Muscle layer of colon (tissue), 2 donors: Measurements from ENCODE around the gene MMP25.
"Not testable (repeated sequence)": the region's sequence is repeated elsewhere in the genome, so short reads cannot be mapped to it uniquely, and the experiment has no call there.

Experiments
- H3K27ac ChIP-seq: one replicate; pipeline ENCODE4 v1.7.0; 2013; ENCODE audit warnings: low read depth, mild to moderate bottlenecking, low read length, moderate library complexity
- H3K27me3 ChIP-seq, 2 donors: one replicate each; pipeline ENCODE4 v1.7.0; 2013; ENCODE audit warnings: low read length in 2 of 2, mild to moderate bottlenecking in 2 of 2; ENCODE audit not compliant: insufficient read depth in 2 of 2, control insufficient read depth in 1 of 2
- H3K36me3 ChIP-seq: one replicate; pipeline ENCODE4 v1.7.0; 2013; ENCODE audit warnings: mild to moderate bottlenecking, low read length; ENCODE audit not compliant: insufficient read depth
- H3K4me1 ChIP-seq: one replicate; pipeline ENCODE4 v1.7.0; 2013; ENCODE audit warnings: mild to moderate bottlenecking, low read length; ENCODE audit not compliant: insufficient read depth
- H3K4me3 ChIP-seq, 2 donors: one replicate each; pipeline ENCODE4 v1.7.0; 2013; ENCODE audit warnings: low read length in 2 of 2, low read depth in 1 of 2, mild to moderate bottlenecking in 1 of 2, moderate library complexity in 1 of 2
- H3K9ac ChIP-seq: one replicate; pipeline ENCODE4 v1.7.0; 2013; ENCODE audit warnings: low read length
- H3K9me3 ChIP-seq: one replicate; pipeline ENCODE4 v1.7.0; 2013; ENCODE audit warnings: mild to moderate bottlenecking, low read length
- donor health status: abdominal sarcoma.
- donor health status: Adenocarcinoma of cecum.

Gene MMP25

DNA sequence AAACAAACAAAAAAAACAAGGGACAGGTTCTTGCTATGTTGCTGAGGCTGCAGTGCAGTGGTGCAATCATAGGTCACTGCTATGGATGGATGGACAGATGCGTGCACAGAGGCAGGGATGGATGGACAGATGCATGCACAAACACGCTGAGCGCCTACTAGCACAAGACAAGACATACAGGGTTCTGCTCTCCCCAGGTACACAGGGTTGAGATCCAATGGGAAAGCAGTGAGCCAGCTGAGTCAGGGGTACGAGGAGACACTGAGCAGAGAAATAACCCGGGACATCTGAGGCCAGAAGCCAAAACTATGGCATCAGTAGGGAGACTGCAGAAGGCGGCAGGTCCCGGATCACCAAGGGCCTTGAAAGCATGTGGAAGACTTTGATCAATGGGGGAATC, 25.3 kb downstream of the MMP25 start:
- H3K27ac ChIP-seq: no peak overlapping the region
- no peaks in the 10 kb centered on the region for H3K4me1 ChIP-seq
- no peaks in the 10 kb centered on the region for H3K36me3 ChIP-seq
- no peak overlapping the region for H3K4me3 ChIP-seq
- H3K9ac ChIP-seq: no peak overlapping the region
- no peaks in the 10 kb centered on the region for H3K9me3 ChIP-seq
- H3K27me3 ChIP-seq: no peaks in the 10 kb centered on the region

GRCh38 chr16:3072148-3072547, 25.8 kb downstream of the MMP25 start:
- H3K36me3 ChIP-seq, H3K27me3 ChIP-seq, H3K4me3 ChIP-seq, H3K27ac ChIP-seq, H3K9ac ChIP-seq, H3K9me3 ChIP-seq, H3K4me1 ChIP-seq: not testable (repeated sequence)

GRCh38 chr16:3072576-3073263, 26.4 kb downstream of the MMP25 start:
- not testable (repeated sequence) for H3K27ac ChIP-seq, H3K4me1 ChIP-seq, H3K27me3 ChIP-seq, H3K36me3 ChIP-seq, H3K9ac ChIP-seq, H3K4me3 ChIP-seq, H3K9me3 ChIP-seq

- Histone ChIP-seq H3K9me3 (no peaks in the 10 kb centered on the region), H3K27me3 (no peaks in the 10 kb centered on the region), H3K4me3 (no peak overlapping the region), H3K27ac (no peak overlapping the region), H3K4me1 (no peaks in the 10 kb centered on the region), H3K9ac (no peak overlapping the region), H3K36me3 (no peaks in the 10 kb centered on the region)
These were observed 27.1 kb downstream of the MMP25 start for GRCh38 chr16:3073448-3073847.

DNA sequence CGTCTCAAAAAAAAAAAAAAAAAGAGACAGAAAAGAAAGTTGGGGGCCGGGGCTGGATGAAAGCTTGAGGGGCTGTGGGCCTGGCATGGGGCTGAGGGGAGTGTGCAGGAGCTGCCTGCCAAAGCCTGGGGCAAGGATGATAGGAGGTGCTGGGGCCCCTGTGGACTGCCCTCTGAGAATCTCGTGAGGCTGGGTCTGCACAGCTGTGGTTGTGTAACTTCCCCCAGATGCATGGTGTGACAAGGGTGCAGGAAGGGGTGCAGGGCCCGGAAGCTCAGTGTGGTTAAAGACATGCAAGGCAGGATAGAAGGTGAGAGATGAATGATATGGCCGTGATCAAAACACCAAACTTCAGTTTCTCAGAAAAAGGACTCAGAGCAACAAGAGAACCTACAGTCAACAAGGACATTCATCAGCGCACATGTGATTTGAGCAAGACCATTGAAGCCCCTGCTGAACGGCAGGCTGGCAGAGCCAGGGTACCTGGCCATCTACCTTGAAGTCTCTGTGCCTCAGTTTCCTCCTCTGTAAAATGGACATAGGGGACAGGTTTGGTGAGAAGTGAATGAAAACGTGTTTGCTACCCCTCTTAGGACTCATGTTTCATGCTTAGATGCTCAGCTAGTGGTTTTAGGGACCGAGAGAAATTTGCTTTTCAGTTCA, 28.6 kb downstream of the MMP25 start:
- Histone ChIP-seq H3K9ac (no peak overlapping the region), H3K4me1 (no peaks in the 10 kb centered on the region), H3K4me3 (no peak overlapping the region), H3K9me3 (no peaks in the 10 kb centered on the region), H3K27ac (no peak overlapping the region), H3K36me3 (no peaks in the 10 kb centered on the region), H3K27me3 (no peaks in the 10 kb centered on the region)

GRCh38 chr16:3075523-3075915, 29.2 kb downstream of the MMP25 start:
- Histone ChIP-seq H3K36me3 (no peaks in the 10 kb centered on the region), H3K27ac (no peak overlapping the region), H3K9me3 (no peaks in the 10 kb centered on the region), H3K4me3 (no peak overlapping the region), H3K27me3 (no peaks in the 10 kb centered on the region), H3K4me1 (no peaks in the 10 kb centered on the region), H3K9ac (no peak overlapping the region)

- H3K4me1 ChIP-seq, H3K9ac ChIP-seq, H3K4me3 ChIP-seq, H3K9me3 ChIP-seq, H3K36me3 ChIP-seq, H3K27me3 ChIP-seq, H3K27ac ChIP-seq: not testable (repeated sequence)
These were observed 29.6 kb downstream of the MMP25 start for GRCh38 chr16:3075946-3076345.

DNA sequence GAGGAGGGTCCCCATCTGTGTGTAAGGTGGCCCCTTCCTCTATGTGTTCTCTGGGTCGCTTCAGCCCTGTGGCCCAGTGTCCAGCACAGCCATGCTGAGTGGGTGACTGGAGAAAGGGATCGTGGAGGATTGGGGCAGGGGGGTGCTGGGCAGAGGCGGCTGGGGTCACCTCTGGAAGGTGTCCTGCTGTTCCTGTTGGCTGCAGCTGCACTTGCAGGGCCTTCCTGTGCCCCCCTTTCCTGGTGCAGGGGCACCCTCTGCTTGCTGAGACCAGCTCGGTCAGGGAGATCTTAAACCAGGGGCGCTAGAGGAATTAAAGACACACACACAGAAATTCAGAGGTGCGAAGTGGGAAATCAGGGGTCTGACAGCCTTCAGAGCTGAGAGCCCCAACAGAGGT, 30.2 kb downstream of the MMP25 start:
- no peaks in the 10 kb centered on the region for H3K9me3 ChIP-seq
- H3K27ac ChIP-seq: no peak overlapping the region
- H3K27me3 ChIP-seq: no peaks in the 10 kb centered on the region
- H3K36me3 ChIP-seq: no peaks in the 10 kb centered on the region
- no peaks in the 10 kb centered on the region for H3K4me1 ChIP-seq
- no peak overlapping the region for H3K4me3 ChIP-seq
- no peak overlapping the region for H3K9ac ChIP-seq

DNA sequence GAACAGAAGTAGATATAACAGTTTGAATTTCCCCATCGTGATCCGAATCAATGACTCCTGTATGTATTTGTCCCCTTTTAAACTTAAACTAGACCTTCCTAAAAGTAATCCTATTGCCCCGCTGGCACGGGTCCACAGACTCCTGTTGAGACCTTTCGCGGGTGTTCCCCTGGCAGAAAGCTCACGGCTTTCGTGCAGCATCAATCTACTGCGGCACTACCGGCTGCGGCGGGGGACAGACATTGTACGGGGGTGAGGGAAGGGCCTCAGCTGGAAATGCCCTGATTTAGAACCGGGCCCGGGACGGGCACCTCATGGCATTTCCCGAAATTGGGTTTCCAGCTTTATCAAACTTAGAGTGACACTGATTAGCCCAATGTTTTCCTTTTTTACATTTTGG, 33.7 kb downstream of the MMP25 start:
- Histone ChIP-seq H3K36me3 (no peaks in the 10 kb centered on the region), H3K9ac (no peak overlapping the region), H3K4me1 (no peaks in the 10 kb centered on the region), H3K9me3 (no peaks in the 10 kb centered on the region), H3K4me3 (no peak overlapping the region), H3K27ac (no peak overlapping the region), H3K27me3 (no peaks in the 10 kb centered on the region)

GRCh38 chr16:3081957-3082356, 35.6 kb downstream of the MMP25 start:
- H3K9ac ChIP-seq, H3K36me3 ChIP-seq: not testable (repeated sequence)

DNA sequence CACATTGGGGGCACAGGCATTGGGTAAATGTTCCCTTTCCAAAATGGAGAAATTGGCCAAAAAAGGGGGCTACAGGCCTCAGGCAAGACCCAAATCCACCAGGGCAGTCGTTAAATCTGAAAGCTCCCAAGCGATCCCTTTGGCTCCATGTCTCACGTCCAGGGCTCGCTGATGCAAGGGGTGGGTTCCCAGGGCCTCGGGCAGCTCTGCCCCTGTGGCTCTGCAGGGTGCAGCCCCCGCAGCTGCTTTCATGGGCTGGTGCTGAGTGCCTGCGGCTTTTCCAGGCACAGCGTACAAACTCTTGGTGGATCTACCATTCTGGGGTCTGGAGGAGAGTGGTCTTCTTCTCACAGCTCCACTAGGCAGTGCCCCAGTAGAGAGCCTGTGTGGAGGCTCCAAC, 37.0 kb downstream of the MMP25 start:
- H3K4me3 ChIP-seq, H3K36me3 ChIP-seq, H3K27ac ChIP-seq: not testable (repeated sequence)

More at GRCh38 chr16:3081957-3082356, 35.6 kb downstream of the MMP25 start:
- H3K4me1 ChIP-seq, H3K27ac ChIP-seq, H3K9me3 ChIP-seq, H3K27me3 ChIP-seq, H3K4me3 ChIP-seq: not testable (repeated sequence)

DNA sequence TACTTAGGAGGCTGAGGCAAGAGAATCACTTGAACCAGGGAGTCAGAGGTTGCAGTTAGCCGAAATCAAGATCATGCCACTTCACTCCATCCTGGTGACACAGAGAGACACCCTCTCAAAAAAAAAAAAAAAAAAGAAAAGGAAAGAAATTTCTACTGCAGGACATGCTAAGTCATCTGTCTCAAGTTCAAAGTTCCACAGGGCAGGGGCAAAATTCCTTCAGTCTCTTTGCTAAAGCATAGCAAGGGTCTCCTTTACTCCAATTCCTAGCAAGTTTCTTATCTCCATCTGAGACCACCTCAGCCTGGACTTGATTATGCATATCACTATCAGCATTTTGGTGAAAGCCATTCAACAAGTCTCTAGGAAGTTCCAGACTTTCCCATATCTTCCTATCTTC, 38.1 kb downstream of the MMP25 start:
- no peaks in the 10 kb centered on the region for H3K36me3 ChIP-seq
- no peak overlapping the region for H3K27ac ChIP-seq
- no peak overlapping the region for H3K4me3 ChIP-seq
- H3K27me3 ChIP-seq: no peaks in the 10 kb centered on the region
- no peaks in the 10 kb centered on the region for H3K9me3 ChIP-seq
- no peak overlapping the region for H3K9ac ChIP-seq
- no peaks in the 10 kb centered on the region for H3K4me1 ChIP-seq

More for the DNA sequence above, 37.0 kb downstream of the MMP25 start:
- H3K9me3 ChIP-seq, H3K9ac ChIP-seq, H3K27me3 ChIP-seq, H3K4me1 ChIP-seq: not testable (repeated sequence)
